Measurements from ENCODE around the gene HK2. TPM values are rescaled to one million over a fixed set of nuclear protein-coding genes. Genes with fewer than 3 reads are reported as not detected.

Gene HK2
- total RNA-seq, 2 donors from 2014 or later = 21.5 to 31.5 TPM

DNA sequence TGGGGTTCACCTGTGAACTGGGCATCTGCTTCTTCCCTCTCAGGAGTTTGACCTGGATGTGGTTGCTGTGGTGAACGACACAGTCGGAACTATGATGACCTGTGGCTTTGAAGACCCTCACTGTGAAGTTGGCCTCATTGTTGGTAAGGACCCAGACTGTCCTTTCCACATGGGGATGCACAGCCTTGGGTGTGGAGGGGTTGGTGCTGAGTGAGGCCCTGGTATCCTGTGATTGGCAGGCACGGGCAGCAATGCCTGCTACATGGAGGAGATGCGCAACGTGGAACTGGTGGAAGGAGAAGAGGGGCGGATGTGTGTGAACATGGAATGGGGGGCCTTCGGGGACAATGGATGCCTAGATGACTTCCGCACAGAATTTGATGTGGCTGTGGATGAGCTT is 52.3 kb downstream of the HK2 start:
- H3K4me3 Mint-ChIP-seq = no peak overlapping the region
- H3K27me3 ChIP-seq (ENCODE audit: control insufficient read depth, insufficient read depth, low read length, poor library complexity, severe bottlenecking) = no peaks in the 10 kb centered on the region
- no peak overlapping the region for H3K27ac ChIP-seq (ENCODE audit: low read depth, low read length)
- H3K9me3 Mint-ChIP-seq = no peaks in the 10 kb centered on the region
- H3K9me3 ChIP-seq (ENCODE audit: control insufficient read depth, low read length) = no peaks in the 10 kb centered on the region
- no peak overlapping the region for H3K27ac Mint-ChIP-seq
- H3K9ac ChIP-seq (ENCODE audit: extremely low read depth, low read length, poor library complexity, severe bottlenecking) = no peak overlapping the region
- peak; percentile 17 for DNase-seq
- H3K4me1 Mint-ChIP-seq = no peaks in the 10 kb centered on the region
- TF ChIP-seq, protein P1, sequence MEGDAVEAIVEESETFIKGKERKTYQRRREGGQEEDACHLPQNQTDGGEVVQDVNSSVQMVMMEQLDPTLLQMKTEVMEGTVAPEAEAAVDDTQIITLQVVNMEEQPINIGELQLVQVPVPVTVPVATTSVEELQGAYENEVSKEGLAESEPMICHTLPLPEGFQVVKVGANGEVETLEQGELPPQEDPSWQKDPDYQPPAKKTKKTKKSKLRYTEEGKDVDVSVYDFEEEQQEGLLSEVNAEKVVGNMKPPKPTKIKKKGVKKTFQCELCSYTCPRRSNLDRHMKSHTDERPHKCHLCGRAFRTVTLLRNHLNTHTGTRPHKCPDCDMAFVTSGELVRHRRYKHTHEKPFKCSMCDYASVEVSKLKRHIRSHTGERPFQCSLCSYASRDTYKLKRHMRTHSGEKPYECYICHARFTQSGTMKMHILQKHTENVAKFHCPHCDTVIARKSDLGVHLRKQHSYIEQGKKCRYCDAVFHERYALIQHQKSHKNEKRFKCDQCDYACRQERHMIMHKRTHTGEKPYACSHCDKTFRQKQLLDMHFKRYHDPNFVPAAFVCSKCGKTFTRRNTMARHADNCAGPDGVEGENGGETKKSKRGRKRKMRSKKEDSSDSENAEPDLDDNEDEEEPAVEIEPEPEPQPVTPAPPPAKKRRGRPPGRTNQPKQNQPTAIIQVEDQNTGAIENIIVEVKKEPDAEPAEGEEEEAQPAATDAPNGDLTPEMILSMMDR (conservative IDR thresholded peaks at IDR 0.05) = no peak
- H3K36me3 Mint-ChIP-seq (ENCODE audit: low read depth) = peaks cover 75% of the 10 kb centered on the region
- peaks cover 87% of the 10 kb centered on the region for H3K36me3 ChIP-seq (ENCODE audit: control insufficient read depth, insufficient read depth, low read length)
- WGBS, 2 experiments (ENCODE audit: insufficient coverage in 1 of 2, insufficient read length in 1 of 2) = 90 to 96% methylated on average over 5 to 8 of the region's 8 CpGs
- no peaks in the 10 kb centered on the region for H3K4me1 ChIP-seq (ENCODE audit: control insufficient read depth, insufficient read depth, low read length)
- no peak overlapping the region for H3K4me3 ChIP-seq (ENCODE audit: low read length)
- H3K27me3 Mint-ChIP-seq (ENCODE audit: insufficient read depth) = no peaks in the 10 kb centered on the region

DNA sequence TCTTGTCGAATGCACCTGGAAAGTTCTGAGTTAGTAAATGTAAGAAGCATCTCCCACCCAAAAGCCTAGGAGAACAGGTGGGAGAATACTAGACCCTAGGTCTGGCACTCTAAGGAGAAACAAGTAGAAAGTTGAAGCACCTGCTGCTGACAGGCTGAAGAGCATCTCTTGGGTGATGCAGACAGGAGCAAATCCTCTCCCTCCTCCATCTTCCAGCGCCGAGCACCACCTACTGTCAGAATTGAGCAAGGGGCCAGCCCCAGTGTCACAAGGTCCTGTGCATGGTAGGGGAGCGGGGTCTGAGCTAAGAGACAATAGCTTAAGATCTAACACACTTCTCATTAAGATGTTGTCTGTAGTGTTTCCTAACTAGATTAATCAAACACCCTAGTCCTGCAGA is 52.9 kb downstream of the HK2 start:
- Histone ChIP-seq H3K4me1 (ENCODE audit: control insufficient read depth, insufficient read depth, low read length) (no peaks in the 10 kb centered on the region), H3K27me3 (ENCODE audit: control insufficient read depth, insufficient read depth, low read length, poor library complexity, severe bottlenecking) (no peaks in the 10 kb centered on the region), H3K9me3 (ENCODE audit: control insufficient read depth, low read length) (no peaks in the 10 kb centered on the region), H3K27ac (ENCODE audit: low read depth, low read length) (no peak overlapping the region), H3K4me3 (ENCODE audit: low read length) (no peak overlapping the region), H3K36me3 (ENCODE audit: control insufficient read depth, insufficient read depth, low read length) (peaks cover 84% of the 10 kb centered on the region), H3K9ac (ENCODE audit: extremely low read depth, low read length, poor library complexity, severe bottlenecking) (no peak overlapping the region)
- H3K27ac Mint-ChIP-seq = no peak overlapping the region
- no peaks in the 10 kb centered on the region for H3K4me1 Mint-ChIP-seq
- no peaks in the 10 kb centered on the region for H3K27me3 Mint-ChIP-seq (ENCODE audit: insufficient read depth)
- no peaks in the 10 kb centered on the region for H3K9me3 Mint-ChIP-seq
- TF ChIP-seq, protein P1 (conservative IDR thresholded peaks at IDR 0.05) = peak; percentile 63
- H3K4me3 Mint-ChIP-seq = no peak overlapping the region
- 84 to 100% methylated on average over 1 to 4 of the region's 4 CpGs for WGBS, 2 experiments (ENCODE audit: insufficient coverage in 1 of 2, insufficient read length in 1 of 2)
- peaks cover 75% of the 10 kb centered on the region for H3K36me3 Mint-ChIP-seq (ENCODE audit: low read depth)
- DNase-seq = peak; percentile 66

DNA sequence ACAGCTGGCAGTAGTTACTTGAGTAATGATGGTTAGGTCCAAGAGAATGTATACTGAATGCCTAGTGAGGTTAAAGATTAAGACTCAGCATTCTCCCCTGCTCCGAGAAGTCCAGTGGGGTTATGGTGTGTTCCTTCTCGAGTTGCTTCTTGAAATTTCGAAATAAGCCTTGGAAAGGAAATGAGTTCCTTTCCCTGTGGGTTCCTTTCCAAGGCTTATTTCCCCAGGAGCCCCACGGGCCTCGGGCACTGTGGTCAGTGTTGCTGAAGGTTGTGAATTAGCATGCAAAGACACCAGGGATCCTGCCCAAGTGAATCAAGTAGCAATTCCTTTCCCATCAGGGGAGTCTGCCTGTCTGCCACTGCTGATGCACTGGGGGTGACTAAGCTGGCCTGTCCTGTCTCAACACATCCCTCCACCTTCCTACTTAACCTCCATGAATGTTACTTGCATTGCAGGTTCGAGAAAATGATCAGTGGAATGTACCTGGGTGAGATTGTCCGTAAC is 53.6 kb downstream of the HK2 start:
- Histone ChIP-seq H3K27me3 (ENCODE audit: control insufficient read depth, insufficient read depth, low read length, poor library complexity, severe bottlenecking) (no peaks in the 10 kb centered on the region), H3K9me3 (ENCODE audit: control insufficient read depth, low read length) (no peaks in the 10 kb centered on the region), H3K4me3 (ENCODE audit: low read length) (no peak overlapping the region), H3K4me1 (ENCODE audit: control insufficient read depth, insufficient read depth, low read length) (no peaks in the 10 kb centered on the region), H3K36me3 (ENCODE audit: control insufficient read depth, insufficient read depth, low read length) (peaks cover 86% of the 10 kb centered on the region), H3K27ac (ENCODE audit: low read depth, low read length) (no peak overlapping the region), H3K9ac (ENCODE audit: extremely low read depth, low read length, poor library complexity, severe bottlenecking) (no peak overlapping the region)
- Mint-ChIP-seq H3K36me3 (ENCODE audit: low read depth) (peaks cover 75% of the 10 kb centered on the region), H3K4me1 (no peaks in the 10 kb centered on the region), H3K4me3 (no peak overlapping the region), H3K27me3 (ENCODE audit: insufficient read depth) (no peaks in the 10 kb centered on the region), H3K27ac (no peak overlapping the region), H3K9me3 (no peaks in the 10 kb centered on the region)
- DNase-seq = peak; percentile 39
- WGBS, 2 experiments (ENCODE audit: insufficient coverage in 1 of 2, insufficient read length in 1 of 2) = 83 to 85% methylated on average over 7 of the region's 7 CpGs
- TF ChIP-seq, protein P1 (conservative IDR thresholded peaks at IDR 0.05) = no peak

All from endodermal cell (in vitro differentiated cells).